NCI-H2081 treated with DMSO at 0.1 percent for 48 hours (cell line): ENCODE results near the gene TIMELESS.
A peak's percentile ranks its signal among the peaks of the same experiment; 100 is the strongest.
"Not testable (repeated sequence)": the region's sequence is repeated elsewhere in the genome, so short reads cannot be mapped to it uniquely, and the experiment has no call there.

Experiments
- DNase-seq: peaks from one replicate; lab custom pipeline; 2025; lab: John Stamatoyannopoulos, UW

TIMELESS gene

GRCh38 chr12:56468216-56469006, 19.2 kb upstream of the TIMELESS start, which contains the start of gene SPRYD4:
SPRYD4 (plus strand) TSS chr12:56468578; CDS start chr12:56468592, 14 bp downstream.
- peak; percentile 42 for DNase-seq

GRCh38 chr12:56462565-56462964, 13.3 kb upstream of the TIMELESS start:
- no peak for DNase-seq

- DNase-seq = no peak
Observed at GRCh38 chr12:56461235-56462159, 12.3 kb upstream of the TIMELESS start.

- DNase-seq = no peak
Observed at GRCh38 chr12:56457817-56458216, 8.6 kb upstream of the TIMELESS start.

GRCh38 chr12:56454557-56454956, 5.3 kb upstream of the TIMELESS start, which contains the start of gene MIP:
MIP (minus strand) TSS chr12:56454657; CDS start chr12:56454613, 44 bp downstream.
- DNase-seq = no peak

- no peak for DNase-seq
Observed at GRCh38 chr12:56451147-56451546, 1.9 kb upstream of the TIMELESS start.

GRCh38 chr12:56450241-56450640, 1.0 kb upstream of the TIMELESS start:
- no peak for DNase-seq

- no peak for DNase-seq
Observed at GRCh38 chr12:56449622-56449984, 377 bp upstream of the TIMELESS start.

- not testable (repeated sequence) for DNase-seq
Observed at GRCh38 chr12:56443208-56443607, 6.0 kb downstream of the TIMELESS start.

GRCh38 chr12:56437430-56438176, 11.6 kb downstream of the TIMELESS start:
- DNase-seq = no peak

- no peak for DNase-seq
Observed at GRCh38 chr12:56434828-56435227, 14.4 kb downstream of the TIMELESS start.

GRCh38 chr12:56431850-56432249, 17.4 kb downstream of the TIMELESS start:
- no peak for DNase-seq

- no peak for DNase-seq
Observed at GRCh38 chr12:56431288-56431687, 17.9 kb downstream of the TIMELESS start.

- no peak for DNase-seq
Observed at GRCh38 chr12:56425940-56426438, 23.2 kb downstream of the TIMELESS start.

GRCh38 chr12:56425193-56425592, 24.0 kb downstream of the TIMELESS start:
- no peak for DNase-seq

- DNase-seq = no peak
Observed at GRCh38 chr12:56420411-56420810, 28.8 kb downstream of the TIMELESS start.

- DNase-seq = no peak
Observed at GRCh38 chr12:56417739-56418138, 31.5 kb downstream of the TIMELESS start.

GRCh38 chr12:56414401-56414800, 34.8 kb downstream of the TIMELESS start:
- DNase-seq = no peak

- DNase-seq = no peak
Observed at GRCh38 chr12:56413392-56413791, 35.8 kb downstream of the TIMELESS start.

GRCh38 chr12:56411781-56412639, 37.2 kb downstream of the TIMELESS start:
- no peak for DNase-seq

GRCh38 chr12:56410768-56411167, 38.5 kb downstream of the TIMELESS start:
- no peak for DNase-seq
